ENCODE measurements around the gene FAM107A. TPM values are rescaled to one million over a fixed set of nuclear protein-coding genes. Genes with fewer than 3 reads are reported as not detected.

FAM107A gene
- 100 to 1,000 TPM in 1 of 10 donors, 10 to 100 TPM in 9; 18.3 to 149 (median 54.3) TPM for total RNA-seq
- 10 to 100 TPM; 47.7 to 63.4 TPM for polyA plus RNA-seq
- long read RNA-seq, donor 1, transcript FAM107A-201 (4 exons, 3,367 nt): major isoform, 13 of 46 reads
- long read RNA-seq, donor 1, partial matches to known transcripts: 2 of 46 reads
- long read RNA-seq, donor 1, other reads (novel, unspliced or antisense): 26 of 46 reads
- long read RNA-seq, donor 2, transcript FAM107A-206 (5 exons, 2,271 nt): minor isoform, 5 of 65 reads
- long read RNA-seq, donor 2, transcript FAM107A-201 (4 exons, 3,367 nt): major isoform, 13 of 65 reads
- long read RNA-seq, donor 2, partial matches to known transcripts: 2 of 65 reads
- long read RNA-seq, donor 2, other reads (novel, unspliced or antisense): 43 of 65 reads
- long read RNA-seq, donor 3, transcript FAM107A-206 (5 exons, 2,271 nt): minor isoform, 38 of 217 reads
- long read RNA-seq, donor 3, transcript FAM107A-202 (5 exons, 3,465 nt): minor isoform, 8 of 217 reads
- long read RNA-seq, donor 3, transcript FAM107A-201 (4 exons, 3,367 nt): major isoform, 82 of 217 reads
- long read RNA-seq, donor 3, partial matches to known transcripts: 8 of 217 reads
- long read RNA-seq, donor 3, other reads (novel, unspliced or antisense): 81 of 217 reads

GRCh38 chr3:58577269-58577821, at the start of gene FAM107A:
Gene FAM107A (minus strand): TSS chr3:58577391. CDS start chr3:58569860, 7,531 bp downstream.
- TF ChIP-seq, protein P1, sequence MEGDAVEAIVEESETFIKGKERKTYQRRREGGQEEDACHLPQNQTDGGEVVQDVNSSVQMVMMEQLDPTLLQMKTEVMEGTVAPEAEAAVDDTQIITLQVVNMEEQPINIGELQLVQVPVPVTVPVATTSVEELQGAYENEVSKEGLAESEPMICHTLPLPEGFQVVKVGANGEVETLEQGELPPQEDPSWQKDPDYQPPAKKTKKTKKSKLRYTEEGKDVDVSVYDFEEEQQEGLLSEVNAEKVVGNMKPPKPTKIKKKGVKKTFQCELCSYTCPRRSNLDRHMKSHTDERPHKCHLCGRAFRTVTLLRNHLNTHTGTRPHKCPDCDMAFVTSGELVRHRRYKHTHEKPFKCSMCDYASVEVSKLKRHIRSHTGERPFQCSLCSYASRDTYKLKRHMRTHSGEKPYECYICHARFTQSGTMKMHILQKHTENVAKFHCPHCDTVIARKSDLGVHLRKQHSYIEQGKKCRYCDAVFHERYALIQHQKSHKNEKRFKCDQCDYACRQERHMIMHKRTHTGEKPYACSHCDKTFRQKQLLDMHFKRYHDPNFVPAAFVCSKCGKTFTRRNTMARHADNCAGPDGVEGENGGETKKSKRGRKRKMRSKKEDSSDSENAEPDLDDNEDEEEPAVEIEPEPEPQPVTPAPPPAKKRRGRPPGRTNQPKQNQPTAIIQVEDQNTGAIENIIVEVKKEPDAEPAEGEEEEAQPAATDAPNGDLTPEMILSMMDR (IDR thresholded peaks at IDR 0.05): peak in 6 of 9 donors; percentile 30 to 58 (median 41)
- H3K36me3 ChIP-seq: no peaks in the 10 kb centered on the region
- peak; percentile 36 to 73 for DNase-seq
- H3K4me1 ChIP-seq: peaks cover 9 to 64% (median 50%) of the 10 kb centered on the region in 9 donors
- peak within 1 kb of the TSS; percentile 33 to 61 (median 50) for H3K4me3 ChIP-seq
- H3K9me3 ChIP-seq: no peaks in the 10 kb centered on the region
- intact Hi-C loops (cut with DNase I): no loop called here
- 15 to 16% methylated on average over 12 of the region's 12 CpGs for WGBS, 2 donors
- H3K27ac ChIP-seq: peak within 1 kb of the TSS; percentile 77 to 96 (median 92)
- ATAC-seq: peak; percentile 60 to 87 (median 80)
- H3K27me3 ChIP-seq: no peaks in the 10 kb centered on the region

DNA sequence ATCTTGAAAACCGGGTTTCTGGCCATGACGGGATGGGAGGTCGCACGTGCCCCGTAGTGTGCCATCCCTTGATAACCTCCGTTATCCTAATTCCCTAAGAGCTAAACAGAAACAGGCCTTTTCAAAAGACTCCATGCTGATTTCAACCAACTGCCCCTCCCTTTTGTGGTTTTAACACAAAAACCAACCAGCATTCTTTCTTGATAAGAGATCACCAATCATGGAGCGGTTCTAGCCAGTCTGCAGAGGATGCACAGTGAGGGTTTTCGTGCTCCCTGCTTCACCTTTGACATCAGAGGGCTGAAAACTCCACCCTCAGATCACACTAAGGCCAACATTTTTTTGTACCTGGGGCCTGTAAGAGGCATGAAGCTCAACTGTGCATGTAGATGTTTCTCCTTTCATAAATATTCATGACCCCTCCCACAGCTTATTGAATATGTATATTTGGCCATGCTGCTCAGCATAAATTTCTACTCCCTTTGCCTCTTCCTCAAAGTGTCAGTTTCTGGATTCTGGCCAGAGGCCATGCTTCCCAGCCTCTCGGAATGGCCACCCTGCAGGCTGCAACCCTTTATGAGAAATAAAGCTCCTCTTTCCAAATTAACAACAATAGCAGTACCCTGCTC, 48.1 kb upstream of the FAM107A start:
- peaks cover 8 to 75% (median 49%) of the 10 kb centered on the region in 9 donors for H3K4me1 ChIP-seq
- DNase-seq: no peak
- H3K36me3 ChIP-seq: no peaks in the 10 kb centered on the region
- ATAC-seq: no peak
- peak overlapping the region in 8 of 10 donors; percentile 79 to 94 (median 85) for H3K27ac ChIP-seq
- no peaks in the 10 kb centered on the region for H3K9me3 ChIP-seq
- H3K4me3 ChIP-seq: peak overlapping the region in 9 of 10 donors; percentile 32 to 56 (median 47)
- WGBS, 2 donors: 88 to 89% methylated on average over 9 of the region's 9 CpGs
- TF ChIP-seq, protein P1 (IDR thresholded peaks at IDR 0.05): no peak
- intact Hi-C loops (cut with DNase I): loop anchor here in 4 of 10 donors (5.0 kb wide), 1 partner anchor 38 kb away; no protein-coding TSS in a partner anchor
- no peaks in the 10 kb centered on the region for H3K27me3 ChIP-seq

DNA sequence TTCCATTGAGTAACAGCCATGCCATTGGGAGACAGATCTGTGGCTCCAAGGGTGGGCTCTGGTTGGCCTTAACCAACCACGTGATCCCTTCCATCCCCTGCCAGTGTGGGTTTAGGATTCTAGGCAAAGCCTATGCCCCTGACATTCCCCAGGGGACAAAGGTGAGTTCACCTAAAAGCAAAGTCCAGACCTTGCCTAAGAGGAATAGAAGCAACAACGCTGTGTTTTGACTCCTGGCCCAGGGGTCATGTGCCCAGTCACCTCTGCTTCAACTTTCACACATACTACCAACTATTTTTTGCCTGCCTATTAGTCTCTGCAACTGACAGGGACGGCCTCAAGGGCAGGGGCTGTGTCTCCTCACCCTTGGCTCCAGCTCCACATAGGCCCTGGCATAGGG, 47.4 kb upstream of the FAM107A start:
- 47 to 75% methylated on average over 3 of the region's 3 CpGs for WGBS, 2 donors
- H3K4me1 ChIP-seq: peaks cover 7 to 68% (median 44%) of the 10 kb centered on the region in 9 donors
- H3K27ac ChIP-seq: peak overlapping the region in 8 of 10 donors; percentile 18 to 94 (median 85)
- ATAC-seq (no peak), DNase-seq (no peak)
- no peaks in the 10 kb centered on the region for H3K9me3 ChIP-seq
- H3K4me3 ChIP-seq: peak overlapping the region in 1 of 10 donors; percentile 54
- no peaks in the 10 kb centered on the region for H3K36me3 ChIP-seq
- TF ChIP-seq, protein P1 (IDR thresholded peaks at IDR 0.05): no peak
- H3K27me3 ChIP-seq: no peaks in the 10 kb centered on the region
- intact Hi-C loops (cut with DNase I): no loop called here

DNA sequence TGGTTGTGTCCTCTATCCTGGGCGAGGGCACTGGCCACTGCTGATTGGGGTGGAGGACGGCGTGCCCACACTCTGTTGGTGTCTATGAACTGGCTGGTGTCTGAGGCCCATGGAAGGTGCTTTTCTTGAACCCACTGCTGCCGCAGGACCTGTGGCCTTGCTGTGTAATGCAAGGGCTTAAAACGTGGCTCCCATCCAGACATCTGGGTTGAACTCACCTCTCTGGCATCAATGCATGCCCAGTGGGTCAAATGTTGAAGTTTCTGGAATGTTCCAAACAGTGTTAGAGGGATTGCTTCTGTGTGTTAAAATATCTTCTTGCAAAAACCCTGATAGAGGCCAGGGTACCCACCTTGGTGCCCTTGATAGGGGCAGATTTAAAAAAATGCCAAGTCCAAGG, 46.8 kb upstream of the FAM107A start:
- H3K4me1 ChIP-seq: peaks cover 3 to 62% (median 38%) of the 10 kb centered on the region in 9 donors
- no peak overlapping the region for H3K4me3 ChIP-seq
- TF ChIP-seq, protein P1 (IDR thresholded peaks at IDR 0.05): no peak
- no peaks in the 10 kb centered on the region for H3K27me3 ChIP-seq
- ATAC-seq (no peak), DNase-seq (no peak)
- peak overlapping the region in 7 of 10 donors; percentile 35 to 94 (median 86) for H3K27ac ChIP-seq
- intact Hi-C loops (cut with DNase I): no loop called here
- H3K36me3 ChIP-seq: no peaks in the 10 kb centered on the region
- WGBS, 2 donors: 79 to 87% methylated on average over 5 of the region's 5 CpGs
- H3K9me3 ChIP-seq: no peaks in the 10 kb centered on the region

Measured in heart right ventricle (tissue), 16 donors.